T-helper 1 cell (primary cell): ENCODE measurements around the gene PMP22.

Experiments
- DNase-seq, 5 donors: peaks; one replicate each; pipeline ENCODE4 v3.0.0-alpha.2; 2012 to 2020

Gene PMP22

DNA sequence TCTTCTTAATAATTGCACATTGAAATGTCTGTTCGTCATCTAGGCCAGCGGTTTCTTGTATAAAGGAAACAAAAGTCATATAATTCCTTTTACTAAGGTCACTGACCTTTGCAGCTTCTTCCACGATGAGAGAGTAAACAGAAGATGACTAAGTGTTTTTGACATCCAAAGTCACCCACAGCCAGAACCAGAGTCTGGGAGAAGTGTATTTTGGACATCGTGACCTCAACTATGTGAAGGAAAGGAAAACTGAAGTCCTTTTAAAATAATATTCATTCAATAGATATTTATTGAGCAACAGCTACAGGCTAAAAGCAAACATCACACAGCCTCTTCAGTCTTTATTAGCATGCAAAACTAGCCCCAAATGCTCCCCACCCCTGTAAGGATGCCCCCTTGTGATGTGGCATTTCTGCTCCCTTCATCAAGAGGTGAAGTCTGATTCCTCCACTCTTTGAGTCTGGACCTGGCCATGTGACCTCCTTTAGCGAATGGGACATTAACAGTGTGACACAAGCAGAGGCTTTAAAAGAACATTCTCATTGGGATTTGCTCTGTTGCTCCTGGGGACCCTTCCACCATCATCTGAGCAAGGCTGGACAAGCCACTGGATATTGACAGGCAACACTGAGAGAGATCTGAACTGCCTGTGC is 8.1 kb upstream of the PMP22 start:
- no peak for DNase-seq

- DNase-seq, result no peak
Measured at GRCh38 chr17:15271741-15272140, 6.6 kb upstream of the PMP22 start.

- no peak for DNase-seq
Measured at GRCh38 chr17:15270628-15271381, 5.7 kb upstream of the PMP22 start.

GRCh38 chr17:15269780-15270089 is 4.6 kb upstream of the PMP22 start:
- no peak for DNase-seq

GRCh38 chr17:15269087-15269779 is 4.1 kb upstream of the PMP22 start:
- no peak for DNase-seq

- DNase-seq, result no peak
Measured at GRCh38 chr17:15268461-15268860, 3.3 kb upstream of the PMP22 start.

DNA sequence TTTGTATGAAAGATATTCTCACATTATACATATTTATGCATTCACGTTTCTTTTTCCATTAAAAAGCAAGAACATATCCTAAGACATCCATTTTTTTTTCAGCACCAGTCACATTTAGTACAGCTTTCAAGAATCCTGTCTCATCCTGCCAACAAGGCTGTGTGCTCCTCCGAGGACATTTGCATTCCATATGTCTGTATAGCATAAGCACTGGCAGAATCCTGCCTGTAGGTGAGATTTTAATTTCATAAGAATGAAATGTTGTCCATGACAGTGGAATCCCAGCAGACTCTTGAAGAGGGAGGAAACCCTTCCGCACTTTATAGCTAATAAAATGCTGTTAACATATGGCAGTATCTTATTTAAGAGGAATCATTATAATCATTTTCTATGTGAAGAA is 2.9 kb upstream of the PMP22 start:
- no peak for DNase-seq

GRCh38 chr17:15266325-15267125 is 1.4 kb upstream of the PMP22 start:
- no peak for DNase-seq

GRCh38 chr17:15264542-15264941 is 584 bp downstream of the PMP22 start:
- DNase-seq, result no peak

GRCh38 chr17:15263680-15264079 is 1.4 kb downstream of the PMP22 start:
- no peak for DNase-seq

- DNase-seq, result no peak
Measured at GRCh38 chr17:15263206-15263579, 1.9 kb downstream of the PMP22 start.

- no peak for DNase-seq
Measured at GRCh38 chr17:15262291-15263205, 2.6 kb downstream of the PMP22 start.

DNA sequence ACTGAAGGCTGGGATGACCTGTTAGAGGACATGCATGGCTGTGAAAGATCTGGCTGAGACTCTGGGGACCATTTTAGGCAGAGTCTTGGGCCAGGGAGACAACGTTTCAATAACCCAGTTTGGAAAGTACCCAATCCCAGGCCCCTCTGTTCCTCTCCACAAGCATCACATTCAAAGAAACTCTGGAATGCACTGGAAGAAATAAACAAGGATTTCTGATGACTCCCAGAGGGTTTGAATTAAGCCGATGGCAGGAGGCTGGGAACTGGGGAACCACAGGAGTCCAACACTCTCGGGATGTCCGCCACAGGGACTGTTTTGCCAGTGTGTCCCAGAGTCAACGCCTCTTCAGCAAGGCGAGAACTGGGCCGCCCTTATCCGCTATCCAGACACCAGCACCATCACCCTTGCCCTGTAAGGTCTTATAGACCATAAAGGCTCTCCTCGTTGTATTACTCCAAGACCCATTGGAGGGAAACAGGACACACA is 3.3 kb downstream of the PMP22 start:
- DNase-seq, result no peak

DNA sequence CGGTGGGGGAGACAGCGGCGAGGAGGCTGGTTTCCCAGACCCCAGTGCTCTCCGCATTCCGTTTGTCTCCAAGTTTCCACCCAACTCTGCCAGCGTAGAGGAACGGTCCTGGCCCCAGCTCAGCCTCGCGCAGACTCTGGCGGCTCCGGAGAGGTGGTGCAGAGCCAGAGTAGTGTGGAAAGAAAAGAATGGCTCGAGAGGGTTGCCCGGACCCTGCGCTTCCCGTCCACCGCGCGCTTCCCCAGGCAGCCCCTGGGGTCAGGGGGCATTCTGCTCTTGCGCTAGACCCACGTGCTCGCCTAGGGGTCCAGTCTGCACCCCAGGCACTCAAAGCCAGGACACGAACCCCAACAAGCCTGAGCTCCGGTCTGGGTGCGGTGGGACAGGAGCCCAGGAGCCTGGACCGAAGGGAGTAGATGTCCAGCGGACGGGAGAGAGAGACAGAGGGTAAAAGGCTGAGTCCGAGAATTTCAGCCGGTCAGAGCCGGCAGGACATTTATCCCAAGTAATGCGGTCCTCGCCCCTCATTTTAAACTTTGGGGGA is 3.8 kb downstream of the PMP22 start:
- no peak for DNase-seq

GRCh38 chr17:15260376-15261257 is 4.5 kb downstream of the PMP22 start:
- DNase-seq, result peak in 3 of 5 donors; percentile 8 to 47 (median 27)

- DNase-seq, result no peak
Measured at GRCh38 chr17:15257796-15258512, 7.2 kb downstream of the PMP22 start.

DNA sequence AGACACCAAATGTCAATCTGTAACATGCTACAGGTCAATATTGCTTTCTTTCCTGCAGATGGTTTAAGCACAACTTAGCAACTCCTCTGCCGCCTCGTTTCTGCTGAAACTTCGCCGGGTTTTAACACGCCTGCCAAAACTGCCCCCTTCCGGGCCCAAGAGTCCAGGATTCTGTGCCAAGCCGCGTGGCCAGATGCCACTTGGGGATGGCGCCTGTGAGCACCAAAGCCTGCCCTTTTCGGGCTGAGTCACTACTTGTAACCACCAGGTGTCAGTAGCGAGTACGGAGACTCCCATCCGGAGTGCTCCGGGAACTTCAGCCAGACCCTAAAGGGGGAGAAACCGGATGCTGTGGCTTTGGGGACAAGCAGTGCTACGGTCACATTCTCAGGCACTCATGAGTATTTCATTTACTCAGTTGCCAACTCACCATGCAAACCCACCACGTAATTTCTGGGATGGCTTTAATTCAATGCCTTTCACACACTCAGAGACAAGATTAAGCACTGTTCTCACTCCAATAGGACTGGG is 7.8 kb downstream of the PMP22 start:
- peak in 4 of 5 donors; percentile 25 to 54 (median 40) for DNase-seq

- DNase-seq, result no peak
Measured at GRCh38 chr17:15256689-15257088, 8.4 kb downstream of the PMP22 start.

DNA sequence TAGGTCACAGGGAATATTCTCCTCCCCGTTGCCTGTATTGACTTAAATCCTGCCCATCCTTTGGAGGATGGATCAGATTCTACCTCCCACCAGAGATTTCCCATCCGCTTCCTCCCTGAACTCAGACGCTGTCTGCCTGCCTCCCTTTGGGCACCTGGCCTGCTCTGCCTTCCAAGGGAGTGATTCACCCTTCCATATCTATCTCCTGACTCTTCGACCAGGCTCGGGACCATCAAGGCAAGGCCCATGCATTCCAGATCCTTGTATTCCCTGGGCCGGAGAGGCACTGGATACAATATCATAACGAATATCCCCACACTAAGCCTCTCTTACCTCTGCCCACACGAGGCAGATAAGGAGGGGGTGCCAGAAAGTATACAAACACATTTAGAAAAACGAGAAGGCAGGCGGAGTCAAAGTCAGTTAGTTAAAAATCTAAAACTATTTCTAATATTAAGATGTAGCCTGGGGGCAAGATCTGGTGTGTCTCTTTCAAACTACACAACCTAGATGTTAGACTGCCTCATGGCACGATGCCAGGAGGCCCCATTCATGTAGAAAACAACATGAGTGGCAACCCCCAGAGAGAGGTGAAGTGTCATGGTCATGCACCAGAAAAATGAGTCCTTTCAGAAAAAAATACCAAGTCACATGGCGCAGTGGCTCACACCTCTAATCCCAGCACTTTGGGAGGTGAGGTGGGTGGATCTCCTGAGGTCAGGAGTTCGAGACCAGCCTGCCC is 9.2 kb downstream of the PMP22 start:
- no peak for DNase-seq
